OCI-M2 (cell line): ENCODE measurements around the gene RFC4.
"Not testable (repeated sequence)": the region's sequence is repeated elsewhere in the genome, so short reads cannot be mapped to it uniquely, and the experiment has no call there.

Experiments
- DNase-seq: peaks from one replicate; lab custom pipeline; 2025; ENCODE audit not compliant: unreplicated experiment; lab: John Stamatoyannopoulos, UW

RFC4 gene, protein sequence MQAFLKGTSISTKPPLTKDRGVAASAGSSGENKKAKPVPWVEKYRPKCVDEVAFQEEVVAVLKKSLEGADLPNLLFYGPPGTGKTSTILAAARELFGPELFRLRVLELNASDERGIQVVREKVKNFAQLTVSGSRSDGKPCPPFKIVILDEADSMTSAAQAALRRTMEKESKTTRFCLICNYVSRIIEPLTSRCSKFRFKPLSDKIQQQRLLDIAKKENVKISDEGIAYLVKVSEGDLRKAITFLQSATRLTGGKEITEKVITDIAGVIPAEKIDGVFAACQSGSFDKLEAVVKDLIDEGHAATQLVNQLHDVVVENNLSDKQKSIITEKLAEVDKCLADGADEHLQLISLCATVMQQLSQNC

DNA sequence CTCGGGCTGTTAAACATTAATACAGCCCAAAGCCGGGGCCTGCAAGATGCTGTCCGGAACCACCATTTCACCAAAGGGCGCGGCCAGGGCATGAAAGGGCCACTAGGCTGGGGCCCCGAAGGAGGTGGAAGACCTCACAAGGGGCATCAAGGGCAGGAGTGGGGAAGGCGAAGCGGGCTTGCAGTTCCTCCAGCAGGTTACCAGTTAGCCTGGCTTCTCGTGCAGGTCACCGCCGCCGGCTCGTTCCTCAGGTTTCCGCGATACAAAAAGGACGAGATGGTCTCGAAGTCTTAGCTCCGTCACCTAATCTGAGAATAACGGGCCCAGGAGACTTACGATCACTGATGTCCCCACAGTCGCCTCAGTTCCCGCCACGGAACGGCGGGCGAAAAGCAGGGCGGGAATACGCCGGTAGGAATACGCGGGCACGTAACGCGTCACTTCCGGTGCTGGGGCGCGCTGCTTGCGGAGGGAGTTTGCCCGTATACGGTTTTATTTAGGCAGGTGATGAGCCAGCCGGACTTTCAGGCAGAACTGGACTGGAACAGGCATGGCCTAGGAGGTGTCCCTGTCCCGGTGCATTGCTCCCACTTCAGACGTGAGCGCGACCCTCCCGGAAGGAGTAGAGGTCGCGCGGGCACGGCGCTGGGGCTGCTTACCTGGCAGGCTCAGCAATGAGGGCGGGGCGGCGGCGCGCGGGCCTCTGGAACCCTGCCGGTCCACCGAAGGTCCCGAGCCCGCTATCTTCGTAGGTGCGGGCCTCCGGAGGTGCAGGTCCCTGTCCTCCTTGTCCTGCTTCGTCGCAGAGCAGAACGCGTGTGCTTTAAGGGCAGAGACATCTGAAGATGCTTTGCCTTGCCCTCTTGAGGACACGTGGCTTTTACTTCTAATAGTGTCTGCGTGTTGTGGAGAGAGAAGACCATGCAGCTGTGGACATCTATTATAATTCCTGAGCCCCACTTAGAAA is at the start of gene RFC4:
Gene RFC4, minus strand, starts transcription at position 394 of the 967 bp plus-strand sequence. CDS start 1,769 bp downstream, outside the sequence.
- DNase-seq: no peak

DNA sequence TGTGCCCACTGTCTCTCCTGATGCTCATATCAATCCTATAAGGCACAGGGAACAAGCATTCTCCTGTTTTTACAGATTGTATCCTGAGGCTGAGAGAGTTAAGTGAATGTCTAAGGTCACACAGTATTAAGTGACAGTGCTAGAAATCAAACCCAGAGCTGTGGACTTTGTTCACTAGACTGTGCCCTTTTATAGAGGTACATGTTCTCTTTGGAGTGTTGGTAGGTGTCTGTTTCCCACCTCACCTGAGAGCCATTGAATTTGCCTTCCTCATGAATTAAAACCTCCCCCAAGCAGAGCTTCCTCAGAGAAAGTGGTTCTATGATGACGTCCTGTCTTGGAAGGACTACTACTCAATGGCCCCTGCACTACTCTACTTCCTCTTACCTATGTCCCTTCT is 48.7 kb upstream of the RFC4 start:
- no peak for DNase-seq

DNA sequence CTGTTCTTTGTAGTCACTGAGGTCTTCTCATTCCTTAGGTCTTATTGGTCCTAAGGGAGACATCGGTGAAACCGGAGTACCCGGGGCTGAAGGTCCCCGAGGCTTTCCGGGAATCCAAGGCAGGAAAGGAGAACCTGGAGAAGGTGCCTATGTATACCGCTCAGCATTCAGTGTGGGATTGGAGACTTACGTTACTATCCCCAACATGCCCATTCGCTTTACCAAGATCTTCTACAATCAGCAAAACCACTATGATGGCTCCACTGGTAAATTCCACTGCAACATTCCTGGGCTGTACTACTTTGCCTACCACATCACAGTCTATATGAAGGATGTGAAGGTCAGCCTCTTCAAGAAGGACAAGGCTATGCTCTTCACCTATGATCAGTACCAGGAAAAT is 47.9 kb upstream of the RFC4 start:
- DNase-seq: no peak

DNA sequence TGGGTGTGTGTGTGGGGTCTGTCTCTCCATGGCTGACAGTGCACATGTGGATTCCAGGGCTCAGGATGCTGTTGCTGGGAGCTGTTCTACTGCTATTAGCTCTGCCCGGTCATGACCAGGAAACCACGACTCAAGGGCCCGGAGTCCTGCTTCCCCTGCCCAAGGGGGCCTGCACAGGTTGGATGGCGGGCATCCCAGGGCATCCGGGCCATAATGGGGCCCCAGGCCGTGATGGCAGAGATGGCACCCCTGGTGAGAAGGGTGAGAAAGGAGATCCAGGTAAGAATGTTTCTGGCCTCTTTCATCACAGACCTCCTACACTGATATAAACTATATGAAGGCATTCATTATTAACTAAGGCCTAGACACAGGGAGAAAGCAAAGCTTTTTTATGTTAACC is 46.7 kb upstream of the RFC4 start:
- no peak for DNase-seq

DNA sequence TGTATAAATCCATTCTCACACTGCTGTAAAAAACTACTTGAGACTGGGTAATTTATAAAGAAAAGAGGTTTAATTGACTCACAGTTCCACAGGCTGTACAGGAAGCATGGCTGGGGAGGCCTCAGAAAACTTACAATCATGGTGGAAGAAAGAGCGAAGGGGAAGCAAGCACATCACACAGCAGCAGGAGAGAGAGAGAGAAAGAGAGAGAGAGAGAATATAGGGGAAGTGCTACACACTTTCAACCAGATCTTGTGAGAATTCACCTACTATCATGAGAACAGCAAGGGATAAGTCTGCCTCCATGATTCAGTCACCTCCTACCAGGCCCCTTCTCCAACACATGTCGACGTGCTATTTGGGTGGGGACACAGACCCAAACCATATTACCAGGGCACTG is 45.6 kb upstream of the RFC4 start:
- not testable (repeated sequence) for DNase-seq

DNA sequence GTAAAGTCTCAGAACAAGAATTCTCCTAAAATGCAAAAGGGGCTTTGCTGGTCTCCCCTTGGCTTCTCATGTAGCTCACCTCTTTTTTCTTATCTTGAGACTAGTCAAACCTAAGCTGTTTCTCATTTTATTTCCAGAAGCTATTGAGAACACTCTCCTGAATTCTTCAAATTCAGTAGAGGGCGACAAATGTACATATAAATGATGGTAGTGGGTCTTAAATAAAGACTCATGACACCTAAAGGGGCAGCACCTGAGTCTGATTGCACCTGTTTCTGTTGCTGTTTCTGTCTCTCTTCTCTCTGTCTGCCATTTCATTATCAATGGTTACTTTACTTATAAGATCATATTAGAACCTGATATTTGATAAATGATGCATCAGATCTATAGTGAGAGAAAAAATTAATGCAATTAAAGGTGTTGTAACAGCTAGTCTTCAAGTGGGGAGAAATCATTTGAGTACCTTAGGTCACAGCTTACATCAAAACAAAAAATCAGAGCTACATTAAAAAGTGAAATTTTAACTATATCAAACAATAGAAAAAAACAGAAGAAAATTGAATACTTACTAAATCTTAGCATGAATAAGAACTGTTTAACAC is 43.2 kb upstream of the RFC4 start:
- no peak for DNase-seq

DNA sequence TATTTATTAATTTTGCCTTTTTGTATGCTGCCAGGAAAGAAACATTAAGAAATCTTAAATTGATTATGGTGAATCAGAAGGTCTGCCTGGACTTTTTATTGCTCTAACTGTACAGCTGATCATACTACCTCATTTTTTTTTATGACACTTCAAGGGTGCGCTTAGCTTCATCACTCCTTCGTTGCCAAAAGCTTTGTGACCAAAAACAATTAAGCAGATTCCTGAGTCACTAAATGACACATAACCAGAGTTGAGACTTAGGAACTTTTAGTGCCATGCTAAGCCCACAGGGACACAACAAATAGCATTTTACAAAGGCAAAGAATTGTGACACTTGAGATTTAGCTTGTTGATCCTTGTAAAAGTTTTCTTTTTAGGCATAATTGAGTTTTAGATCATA is 41.2 kb upstream of the RFC4 start:
- DNase-seq: no peak

DNA sequence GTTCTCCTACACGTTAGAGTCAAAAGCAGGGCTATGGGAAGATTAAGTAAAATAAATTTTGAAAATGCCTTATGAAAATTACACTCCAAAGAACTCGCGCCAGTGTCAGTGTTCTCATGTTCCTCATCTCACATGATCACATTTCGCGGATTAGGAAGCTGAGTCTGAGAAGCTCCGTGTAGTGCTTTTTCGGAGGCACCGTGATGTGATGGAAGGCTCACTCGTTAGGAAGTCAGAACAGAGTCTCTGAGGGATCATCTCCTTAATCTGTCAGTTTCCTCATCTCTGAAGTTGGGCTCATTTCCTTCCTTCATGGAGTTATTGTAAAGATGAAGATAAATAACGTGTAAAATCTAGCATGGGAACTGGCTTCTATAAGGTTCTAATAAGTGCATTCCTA is 39.5 kb upstream of the RFC4 start:
- no peak for DNase-seq

DNA sequence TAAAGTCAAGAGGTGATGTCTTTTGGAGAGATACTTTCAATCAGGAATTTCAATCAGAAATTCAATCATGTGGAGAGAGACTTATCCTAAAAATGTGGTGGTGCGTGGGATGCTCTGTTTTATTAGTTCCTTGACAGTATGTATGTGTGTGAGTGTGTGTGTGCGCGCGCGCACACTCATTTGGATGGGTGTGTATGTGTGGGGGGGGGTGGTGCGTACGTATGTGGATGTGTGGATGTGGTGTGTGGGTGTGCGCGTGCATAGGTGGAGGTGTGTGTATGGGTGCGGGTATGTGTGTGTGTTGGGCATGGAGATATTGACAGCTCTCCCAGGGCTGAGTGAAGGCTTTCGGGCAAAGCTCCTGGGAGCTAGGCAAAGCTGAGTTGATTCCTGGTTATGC is 38.6 kb upstream of the RFC4 start:
- DNase-seq: no peak

DNA sequence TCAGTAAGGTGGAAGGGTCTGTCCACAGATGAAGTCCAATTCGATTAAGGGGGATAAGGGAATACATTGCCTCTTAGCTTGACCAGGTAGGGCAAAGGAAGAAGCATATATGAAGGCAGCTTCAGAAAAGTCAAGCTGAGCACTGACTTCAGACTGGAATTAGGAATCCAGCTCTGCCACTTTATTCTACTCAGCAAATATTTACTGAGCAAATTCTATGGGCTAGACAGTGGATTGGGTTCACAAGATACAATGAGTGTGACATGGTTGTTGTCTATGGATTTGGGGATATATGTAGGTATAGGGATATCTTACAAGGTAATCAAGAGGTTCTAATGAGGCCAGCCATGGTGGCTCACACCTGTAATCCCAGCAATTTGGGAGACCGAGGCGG is 36.8 kb upstream of the RFC4 start:
- DNase-seq: no peak

DNA sequence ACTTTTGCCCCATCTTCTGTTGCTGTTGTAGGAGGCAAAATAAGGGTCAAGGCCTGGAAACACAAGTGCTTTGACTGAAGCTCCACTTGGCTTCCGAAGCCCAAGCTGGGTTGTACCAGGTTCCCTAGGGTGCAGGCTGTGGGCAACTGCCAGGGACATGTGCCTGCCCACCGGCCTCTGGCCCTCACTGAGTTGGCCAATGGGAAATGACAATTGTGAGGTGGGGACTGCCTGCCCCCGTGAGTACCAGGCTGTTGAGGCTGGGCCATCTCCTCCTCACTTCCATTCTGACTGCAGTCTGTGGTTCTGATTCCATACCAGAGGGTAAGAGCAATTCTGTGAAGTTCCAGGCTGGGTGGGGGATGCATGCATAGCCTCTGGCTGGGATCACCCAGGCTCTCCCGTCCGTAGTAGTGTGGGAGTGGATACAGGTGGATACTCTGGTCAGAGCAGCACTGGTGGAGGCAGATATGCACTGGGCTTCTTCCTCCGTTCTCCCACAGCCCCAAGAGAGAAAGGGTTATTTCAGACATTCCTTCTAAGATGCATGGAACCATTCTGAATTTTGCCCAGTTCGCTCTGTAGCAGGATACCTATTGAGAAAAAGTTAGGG is 36.2 kb upstream of the RFC4 start, which contains the start of gene ADIPOQ:
Gene ADIPOQ, plus strand, starts transcription at position 285 of the 613 bp plus-strand sequence. CDS start 10,349 bp downstream, outside the sequence.
- no peak for DNase-seq

DNA sequence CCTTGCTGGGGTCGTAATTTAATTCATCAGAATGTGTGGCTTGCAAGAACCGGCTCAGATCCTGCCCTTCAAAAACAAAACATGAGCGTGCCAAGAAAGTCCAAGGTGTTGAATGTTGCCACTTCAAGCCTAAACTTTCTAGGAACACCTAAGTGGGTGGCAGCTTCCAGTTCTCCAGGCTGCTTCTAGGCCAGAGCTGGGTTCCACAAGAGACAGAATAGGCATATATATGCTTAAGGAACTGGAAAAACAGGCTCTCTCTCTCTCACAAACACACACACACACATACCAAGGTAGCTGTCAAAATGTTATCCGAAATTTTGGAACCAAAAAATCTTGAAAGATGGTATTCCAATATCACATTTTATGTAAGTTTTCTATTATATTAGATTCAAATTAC is 35.3 kb upstream of the RFC4 start:
- DNase-seq: no peak

DNA sequence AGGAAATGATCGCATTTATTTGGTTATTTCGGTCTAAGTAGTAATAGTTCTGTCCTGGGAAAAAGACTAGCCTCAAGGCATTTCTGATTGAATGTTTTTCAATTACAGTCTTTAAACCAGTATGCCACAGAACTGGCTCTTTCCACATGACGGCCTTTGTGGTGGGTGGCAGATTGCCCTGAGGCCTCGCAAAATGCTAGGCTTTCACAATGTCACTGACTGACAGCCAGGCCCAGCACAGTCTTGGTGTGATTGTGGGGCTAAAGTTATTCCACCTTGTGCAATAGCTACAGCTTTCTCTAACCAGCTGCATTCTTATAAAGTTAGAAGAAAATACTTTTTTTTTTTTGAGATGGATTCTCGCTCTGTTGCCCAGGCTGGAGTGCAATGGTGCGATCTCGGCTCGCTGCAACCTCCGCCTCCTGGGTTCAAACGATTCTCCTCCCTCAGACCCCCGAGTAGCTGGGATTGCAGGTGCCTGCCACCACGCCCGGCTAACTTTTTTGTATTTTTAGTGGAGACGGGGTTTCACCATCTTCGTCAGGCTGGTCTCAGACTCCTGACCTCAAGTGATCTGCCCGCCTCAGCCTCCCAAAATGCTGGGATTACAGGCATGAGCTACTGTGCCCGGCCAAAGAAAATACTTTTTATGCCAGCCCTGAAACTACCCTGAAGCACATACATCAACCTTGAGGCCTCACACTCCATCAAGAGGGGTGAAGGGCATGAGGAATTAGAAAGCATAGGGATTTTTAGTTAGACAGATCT is 33.8 kb upstream of the RFC4 start:
- DNase-seq: no peak

DNA sequence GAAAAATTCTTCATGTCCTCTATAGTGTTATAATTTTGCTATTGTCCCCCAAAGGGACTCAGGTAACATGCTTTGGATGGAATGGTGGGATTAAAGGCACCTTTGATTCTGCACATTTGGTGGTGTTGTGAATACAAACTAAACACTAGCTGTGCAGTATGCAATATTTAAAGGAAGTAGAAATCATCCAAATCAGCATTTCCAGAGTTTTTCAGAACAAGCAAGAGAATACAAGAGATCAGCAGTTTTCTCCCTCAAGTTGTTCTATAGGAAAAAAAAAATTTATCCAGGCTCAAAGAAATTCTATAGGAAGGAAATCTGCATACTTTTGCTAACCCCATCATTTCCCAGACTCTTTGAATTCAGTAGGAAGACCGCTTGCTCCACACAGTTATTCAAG is 26.0 kb upstream of the RFC4 start:
- no peak for DNase-seq

DNA sequence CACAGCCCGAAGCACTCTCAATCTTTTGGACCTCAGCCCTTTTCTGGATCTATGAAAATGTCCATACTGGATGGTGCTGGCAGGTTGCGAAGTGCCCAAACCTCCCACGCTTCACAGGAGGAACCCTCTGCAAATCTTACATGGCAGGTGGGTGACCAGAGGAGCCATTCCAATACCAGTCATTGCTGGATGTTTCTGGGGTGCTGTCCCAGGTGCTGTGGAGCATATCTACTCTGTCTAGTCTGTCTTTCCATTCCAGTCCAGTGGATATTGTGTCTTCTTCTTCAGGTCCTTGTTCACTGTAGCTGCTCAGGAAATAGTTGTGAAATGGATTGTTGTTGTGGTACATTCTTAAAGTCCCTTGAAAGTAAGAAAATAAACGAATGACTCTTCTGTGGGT is 25.5 kb upstream of the RFC4 start:
- DNase-seq: no peak

DNA sequence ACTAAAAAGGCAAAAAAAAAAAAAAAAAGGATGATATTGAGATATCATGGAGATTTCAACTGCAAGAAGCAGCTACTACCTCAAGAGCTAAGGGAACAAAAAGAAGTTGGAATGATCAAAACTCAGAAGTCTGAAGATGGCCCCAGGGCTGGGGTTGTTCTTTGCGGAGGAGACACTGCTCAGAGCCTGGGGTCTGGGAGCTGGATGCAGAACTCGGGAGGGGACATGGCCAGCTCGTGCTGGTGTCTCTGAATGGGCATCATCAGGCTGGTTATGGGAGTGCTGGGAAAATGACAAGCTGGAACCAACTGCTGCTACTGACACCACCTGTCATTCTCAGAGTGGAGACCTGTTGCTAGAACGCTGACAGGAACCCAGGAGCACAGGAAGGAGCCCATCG is 22.1 kb upstream of the RFC4 start:
- no peak for DNase-seq

DNA sequence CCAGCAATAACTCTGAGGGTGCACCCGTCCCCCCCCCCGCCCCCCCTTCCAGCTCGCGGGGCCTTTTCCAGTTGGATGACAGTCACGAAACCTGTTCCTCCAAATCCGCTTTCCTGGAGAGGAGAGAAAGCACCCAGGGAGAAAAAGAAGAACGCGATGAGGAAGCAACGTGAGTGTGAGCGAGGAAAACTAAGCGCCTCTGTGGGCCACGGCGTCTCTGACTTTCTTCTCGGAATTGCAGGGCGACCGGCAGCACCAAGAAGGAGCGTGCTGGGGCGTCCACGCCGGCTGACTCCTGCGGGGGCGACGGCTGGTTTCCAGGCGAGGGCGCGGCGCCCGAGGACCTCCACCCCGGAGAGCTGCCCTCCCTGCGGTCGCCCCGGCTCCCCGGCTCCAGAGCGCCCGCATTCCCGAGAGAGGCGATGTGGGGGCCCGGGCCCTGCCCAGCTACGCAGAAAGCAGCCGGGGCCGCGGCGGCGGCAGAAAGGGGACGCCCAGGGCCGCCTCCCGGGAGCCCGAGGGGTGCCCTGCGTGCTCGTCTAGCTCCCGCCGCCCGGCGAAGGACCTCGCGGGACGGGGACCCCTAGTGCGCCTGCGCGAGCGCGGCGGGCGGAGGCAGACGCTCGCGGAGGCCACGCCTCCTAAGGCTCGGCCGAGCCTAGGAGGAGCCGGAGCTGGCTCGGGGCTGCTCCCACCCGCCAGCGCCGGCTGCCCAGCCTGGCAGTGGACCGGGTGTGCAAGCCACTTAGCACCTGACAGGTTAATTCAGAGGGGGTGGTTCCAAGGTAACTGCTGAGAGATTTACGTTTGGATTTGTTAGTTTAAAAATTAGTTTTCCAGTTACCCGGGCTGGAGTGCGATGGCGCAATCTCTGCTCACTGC is 20.9 kb upstream of the RFC4 start:
- no peak for DNase-seq

DNA sequence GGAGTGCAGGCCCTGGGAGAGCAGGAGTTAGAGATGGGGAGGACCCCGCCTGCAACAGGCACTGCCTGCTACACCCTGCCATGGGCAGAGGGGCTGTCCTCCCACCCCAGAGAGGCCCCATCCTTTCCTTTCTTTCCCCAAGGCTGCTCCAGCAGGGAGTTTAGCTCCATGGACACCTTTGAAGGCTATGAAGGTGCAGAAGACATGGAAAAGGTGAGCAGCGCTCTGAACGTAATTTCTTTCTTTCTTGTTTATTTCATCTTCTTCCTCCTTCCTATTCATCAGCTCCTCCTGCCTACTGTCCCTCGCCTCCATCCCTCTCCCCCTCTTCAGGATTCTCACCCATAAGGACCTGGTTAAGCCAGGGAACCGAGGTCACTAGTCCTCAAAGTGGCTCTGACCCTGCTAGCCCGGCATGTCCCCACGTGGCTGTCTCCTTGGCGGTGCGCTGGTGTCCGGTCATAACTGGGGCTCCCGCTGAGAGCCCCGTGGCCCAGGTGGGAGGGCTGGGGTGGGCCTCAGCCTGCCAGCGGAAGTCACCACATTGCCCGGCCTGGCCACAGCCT is 20.2 kb upstream of the RFC4 start:
- no peak for DNase-seq

DNA sequence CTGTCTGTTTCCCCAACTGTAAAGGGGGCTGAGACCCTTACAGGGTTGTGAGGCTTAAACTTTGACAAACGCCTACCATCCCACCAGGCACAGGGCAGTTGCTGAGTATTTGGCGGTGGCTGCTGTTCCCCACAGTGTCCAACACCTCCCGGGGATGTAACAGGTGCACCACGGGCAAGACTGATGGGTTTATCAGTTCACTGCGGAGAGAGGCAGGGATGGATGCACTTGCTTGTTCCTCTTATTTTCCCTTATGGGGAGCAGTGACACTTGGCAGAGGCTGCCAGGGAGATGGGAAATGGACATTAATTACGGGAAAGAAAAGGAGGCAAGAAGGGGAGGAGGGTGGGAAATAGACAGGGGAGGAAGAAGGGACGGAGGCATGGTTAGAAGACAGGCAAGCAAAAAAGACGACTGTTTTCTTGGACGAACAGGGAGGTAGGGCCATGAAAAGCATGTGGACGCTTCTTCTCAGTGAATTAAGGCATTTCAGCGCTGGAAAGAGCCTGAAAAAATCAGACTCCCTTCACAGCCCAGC is 19.7 kb upstream of the RFC4 start:
- no peak for DNase-seq
